LNCaP clone FGC (cell line): Measurements from ENCODE around the gene NT5C1A.

Source experiments
- DNase-seq: peaks from one replicate; pipeline ENCODE4 v3.0.0-alpha.2; 2011; ENCODE audit warnings: low read depth
- H3K4me3 ChIP-seq: 2 replicates; pipeline ENCODE4 v1.5.1; 2011; ENCODE audit warnings: mild to moderate bottlenecking, low read depth, low read length, control low read depth
- TF ChIP-seq, protein P1 (sequence below): IDR thresholded peaks from 2 replicates; pipeline ENCODE4 v1.5.1; 2012; ENCODE audit warnings: mild to moderate bottlenecking; ENCODE audit not compliant: control insufficient read depth, insufficient read depth; ENCODE audit errors: extremely low read depth

Gene NT5C1A

DNA sequence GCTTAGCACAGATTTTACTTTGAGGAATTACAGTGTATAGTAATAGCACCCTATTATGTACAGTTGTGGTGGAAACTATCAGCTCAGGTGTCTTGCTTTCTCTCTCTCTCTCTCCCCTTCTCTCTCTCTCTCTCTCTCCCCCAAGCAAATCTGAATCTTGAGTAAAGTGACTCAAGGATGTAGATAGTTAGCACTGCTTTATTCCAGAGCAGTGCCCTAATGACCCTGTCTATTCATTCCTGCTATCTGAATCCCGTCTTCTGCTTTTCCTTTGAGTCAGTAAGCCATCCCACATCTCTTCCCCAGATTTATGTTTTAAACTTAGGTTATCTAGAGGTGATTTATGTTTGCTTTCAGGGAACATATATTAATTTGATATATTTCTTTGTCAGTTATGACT is 24.5 kb upstream of the NT5C1A start:
- TF ChIP-seq, protein P1, sequence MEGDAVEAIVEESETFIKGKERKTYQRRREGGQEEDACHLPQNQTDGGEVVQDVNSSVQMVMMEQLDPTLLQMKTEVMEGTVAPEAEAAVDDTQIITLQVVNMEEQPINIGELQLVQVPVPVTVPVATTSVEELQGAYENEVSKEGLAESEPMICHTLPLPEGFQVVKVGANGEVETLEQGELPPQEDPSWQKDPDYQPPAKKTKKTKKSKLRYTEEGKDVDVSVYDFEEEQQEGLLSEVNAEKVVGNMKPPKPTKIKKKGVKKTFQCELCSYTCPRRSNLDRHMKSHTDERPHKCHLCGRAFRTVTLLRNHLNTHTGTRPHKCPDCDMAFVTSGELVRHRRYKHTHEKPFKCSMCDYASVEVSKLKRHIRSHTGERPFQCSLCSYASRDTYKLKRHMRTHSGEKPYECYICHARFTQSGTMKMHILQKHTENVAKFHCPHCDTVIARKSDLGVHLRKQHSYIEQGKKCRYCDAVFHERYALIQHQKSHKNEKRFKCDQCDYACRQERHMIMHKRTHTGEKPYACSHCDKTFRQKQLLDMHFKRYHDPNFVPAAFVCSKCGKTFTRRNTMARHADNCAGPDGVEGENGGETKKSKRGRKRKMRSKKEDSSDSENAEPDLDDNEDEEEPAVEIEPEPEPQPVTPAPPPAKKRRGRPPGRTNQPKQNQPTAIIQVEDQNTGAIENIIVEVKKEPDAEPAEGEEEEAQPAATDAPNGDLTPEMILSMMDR, result no peak
- no peak for DNase-seq
- no peak overlapping the region for H3K4me3 ChIP-seq

DNA sequence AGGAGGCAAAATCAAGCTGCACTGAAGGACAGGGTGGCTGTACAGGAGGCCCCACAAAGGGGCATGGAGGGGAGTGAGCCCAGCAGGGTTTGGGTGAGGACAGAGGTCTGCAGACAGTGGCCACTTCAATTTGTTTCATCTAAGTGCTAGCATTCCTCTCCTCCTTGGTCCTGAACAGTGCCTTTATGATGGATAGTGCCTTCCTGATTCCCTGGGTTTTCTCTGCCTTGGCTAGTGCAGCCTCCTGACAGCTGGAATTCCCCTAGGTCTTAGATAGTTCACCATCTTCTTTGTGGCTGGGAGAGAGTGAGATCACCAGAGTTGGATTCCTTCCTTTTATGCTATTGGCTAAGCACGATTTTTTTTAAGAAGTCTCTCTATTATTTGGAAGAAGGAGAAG is 23.1 kb upstream of the NT5C1A start:
- TF ChIP-seq, protein P1, result no peak
- no peak for DNase-seq
- no peak overlapping the region for H3K4me3 ChIP-seq

DNA sequence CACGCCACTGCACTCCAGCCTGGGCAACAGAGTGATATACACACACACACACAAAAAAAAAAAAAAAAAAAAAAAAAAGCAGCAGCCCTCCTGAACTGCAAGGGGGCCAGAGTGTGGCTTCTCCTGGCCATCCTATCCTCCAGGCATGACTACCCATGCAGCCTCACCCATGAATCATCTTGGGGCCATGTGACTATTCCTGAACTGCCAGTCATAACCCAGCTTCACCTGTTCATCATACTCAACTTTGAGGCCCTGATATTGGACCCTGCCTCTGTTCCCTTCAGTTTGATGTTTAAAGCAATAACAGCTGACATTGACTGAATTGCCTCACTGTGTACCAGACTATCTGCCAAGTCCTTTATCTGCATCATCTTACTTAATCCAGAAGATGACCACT is 22.1 kb upstream of the NT5C1A start:
- H3K4me3 ChIP-seq, result no peak overlapping the region
- TF ChIP-seq, protein P1, result no peak
- no peak for DNase-seq

DNA sequence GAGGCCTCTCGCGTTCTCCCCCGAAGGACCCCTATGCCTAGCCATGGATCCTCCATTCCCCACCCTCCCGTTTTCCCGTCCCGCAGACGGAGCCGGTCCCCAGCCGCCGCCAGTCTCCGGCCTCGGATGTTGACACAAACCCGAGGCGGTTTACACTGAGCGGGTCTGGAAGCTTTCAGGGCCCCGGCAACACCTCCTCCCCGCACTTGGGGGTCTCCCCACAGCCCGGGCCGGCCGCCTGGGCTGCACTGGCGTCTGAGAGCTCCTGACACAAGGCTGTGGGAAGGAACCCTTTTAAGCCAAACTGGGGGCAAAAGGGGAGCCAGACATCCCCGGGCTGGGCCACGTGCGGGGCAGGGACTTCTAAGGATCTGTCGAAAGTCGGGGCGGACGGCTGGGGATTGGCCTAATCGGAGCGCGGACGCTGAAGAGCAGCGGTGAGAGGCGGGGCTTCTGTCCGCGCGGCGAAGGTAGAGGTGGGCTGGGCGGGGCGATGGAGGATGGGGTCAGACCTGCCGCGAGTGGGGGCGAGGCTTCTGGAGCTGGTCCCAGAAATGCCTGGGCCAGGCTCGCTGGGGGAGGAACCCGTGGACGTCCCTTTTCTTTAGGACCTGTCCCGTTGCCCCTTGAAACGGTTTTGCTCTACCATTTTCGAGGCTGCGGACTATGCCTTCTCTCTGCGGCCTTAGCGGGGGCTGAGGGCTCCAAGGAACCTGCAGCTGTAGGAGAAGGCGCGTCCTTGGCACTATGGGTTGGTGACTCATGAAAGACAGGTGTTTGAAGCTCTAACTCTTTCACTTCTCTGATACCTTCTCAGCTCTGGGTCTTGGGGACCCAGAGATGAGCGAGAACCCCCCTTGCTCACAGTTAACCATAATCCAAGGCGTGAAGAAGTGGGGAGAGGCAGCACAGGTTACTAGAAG is 20.5 kb upstream of the NT5C1A start:
- H3K4me3 ChIP-seq, result no peak overlapping the region
- no peak for DNase-seq
- TF ChIP-seq, protein P1, result no peak

DNA sequence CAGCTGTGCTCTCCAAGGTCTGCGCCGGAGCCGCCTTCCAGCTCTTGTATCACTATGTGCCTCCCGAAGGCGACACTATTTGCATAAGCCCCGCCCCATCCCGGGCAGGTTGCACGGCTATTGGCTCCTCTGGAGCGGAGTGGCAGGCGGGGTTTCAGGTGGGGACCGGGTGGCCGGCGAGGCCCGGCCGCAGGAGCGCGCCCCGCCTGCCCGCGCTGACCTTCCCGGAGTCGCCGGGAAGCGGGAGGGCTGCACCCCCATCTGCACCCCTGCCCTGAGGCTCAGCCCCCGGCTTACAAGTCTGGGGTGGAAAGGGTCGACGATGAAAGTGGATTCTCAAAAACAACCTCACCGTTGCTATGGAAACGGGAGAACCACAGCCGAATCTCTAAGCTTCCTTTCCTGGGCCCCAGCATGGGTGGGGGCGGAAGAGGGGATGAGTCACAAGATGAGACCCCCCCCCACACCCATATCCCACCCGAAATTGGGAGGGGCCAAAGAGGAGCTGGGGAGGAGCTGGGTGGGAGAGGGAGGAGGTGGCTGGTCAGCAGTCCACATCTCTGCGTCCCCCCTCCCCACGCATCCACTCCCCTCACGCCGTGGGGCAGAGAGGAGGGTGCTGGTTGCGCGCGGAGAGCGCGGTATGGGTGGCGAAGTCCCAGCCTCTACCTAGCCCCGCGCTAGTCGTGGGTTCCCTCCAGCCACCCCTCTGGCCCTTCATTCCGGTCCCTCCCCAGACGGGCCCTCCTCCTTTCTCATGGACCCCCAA is 19.7 kb upstream of the NT5C1A start, which contains the start of gene HPCAL4:
Gene HPCAL4 (minus strand): TSS at position 51 of the 769 bp plus-strand sequence. CDS start 6,830 bp downstream, outside the sequence.
- DNase-seq, result peak; percentile 75
- peak within 1 kb of the TSS; percentile 41 for H3K4me3 ChIP-seq
- TF ChIP-seq, protein P1, result no peak

DNA sequence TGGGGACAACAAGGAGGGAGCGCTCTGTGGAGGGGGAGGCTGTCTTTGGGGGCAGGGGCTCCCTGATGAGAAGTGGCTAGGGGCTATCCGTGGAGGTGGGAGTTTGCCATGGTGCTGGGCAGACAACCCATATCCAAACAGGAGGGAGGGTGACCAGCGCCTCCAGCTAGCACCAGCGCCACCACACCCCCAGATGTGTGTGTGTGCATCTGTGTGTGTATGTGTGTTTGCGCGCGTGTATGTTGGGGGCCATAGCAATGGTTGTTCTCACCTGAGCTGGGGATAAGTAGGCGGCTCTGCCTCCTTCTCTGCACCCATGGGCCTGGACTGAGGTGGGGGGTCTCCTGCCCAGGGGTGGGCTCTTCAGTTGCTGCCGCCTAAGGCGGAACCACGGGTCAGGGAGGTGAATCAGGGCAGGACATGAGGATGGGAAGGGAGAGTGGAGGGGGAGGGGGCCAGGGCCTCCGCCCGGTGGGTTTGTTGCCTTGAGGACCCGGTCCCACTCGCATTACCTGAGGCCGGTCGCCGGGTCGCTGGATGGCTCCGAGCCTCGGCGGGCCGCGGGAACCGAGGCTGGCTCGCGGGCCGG is 19.0 kb upstream of the NT5C1A start:
- H3K4me3 ChIP-seq, result peak overlapping the region; percentile 41
- TF ChIP-seq, protein P1, result no peak
- DNase-seq, result no peak
